Dendritic cell treated with granulocyte-macrophage colony-stimulating factor and Interleukin-4, amounts not matched to agents 40 ng/mL and 50 ng/mL, for 4 days (primary cell): ENCODE data around the gene PADI1.

Source experiments
- H3K27ac Mint-ChIP-seq: one replicate; pipeline ENCODE4 v1.8.0; 2022; ENCODE audit warnings: mild to moderate bottlenecking, mixed read lengths
- H3K27me3 Mint-ChIP-seq: one replicate; pipeline ENCODE4 v1.8.0; 2022; ENCODE audit warnings: mild to moderate bottlenecking, mixed read lengths
- H3K36me3 Mint-ChIP-seq: one replicate; pipeline ENCODE4 v1.8.0; 2022; ENCODE audit warnings: low read depth, mixed read lengths
- H3K4me1 Mint-ChIP-seq: one replicate; pipeline ENCODE4 v1.8.0; 2022; ENCODE audit warnings: low read depth, mixed read lengths
- H3K4me3 Mint-ChIP-seq: one replicate; pipeline ENCODE4 v1.8.0; 2022; ENCODE audit warnings: mild to moderate bottlenecking, moderate library complexity, mixed read lengths
- H3K9me3 Mint-ChIP-seq: one replicate; pipeline ENCODE4 v1.8.0; 2022; ENCODE audit warnings: mixed read lengths
- intact Hi-C: fragments of 100-400 bp; cut with micrococcal nuclease; formaldehyde crosslinking; loops from one replicate; pipeline ENCODE4 v1.15.0; 2022

PADI1 gene

DNA sequence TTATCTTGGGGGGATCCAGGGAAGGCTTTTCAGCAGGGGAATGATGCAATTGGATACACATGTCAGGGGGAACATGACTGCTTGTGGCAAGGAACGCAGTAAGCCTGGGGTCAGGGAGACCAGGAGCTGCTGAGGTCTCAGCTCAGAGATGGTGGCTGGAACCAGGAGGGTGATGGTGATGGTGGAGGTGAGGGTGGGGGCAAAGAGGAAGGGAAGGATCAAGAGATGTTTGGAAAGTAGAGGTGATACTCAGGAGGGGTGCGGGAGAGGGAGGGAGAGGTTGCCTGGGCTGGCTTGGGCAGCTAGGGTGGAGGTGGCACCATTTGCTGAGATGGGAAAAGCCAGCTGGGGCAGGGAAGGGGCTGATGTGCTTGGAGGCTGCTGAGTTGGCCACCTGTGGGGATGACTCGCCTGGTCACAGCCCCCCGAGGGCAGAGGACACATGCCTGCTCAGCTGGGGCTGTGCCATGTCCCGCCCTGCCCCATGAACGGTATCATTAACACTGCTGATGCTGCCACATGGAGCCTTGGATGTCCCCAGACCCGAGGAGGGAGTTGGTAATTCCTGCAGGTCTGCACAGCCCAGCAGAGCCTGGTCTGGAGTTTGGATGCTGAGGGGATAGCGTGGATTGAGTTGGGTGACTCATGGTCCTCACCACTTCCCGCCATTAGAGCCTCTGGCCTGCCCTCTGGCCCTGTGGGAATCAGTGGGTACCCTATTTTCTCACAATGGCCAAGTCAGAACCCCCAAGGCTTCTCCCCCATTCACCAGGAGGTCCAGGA is 6.3 kb upstream of the PADI1 start:
- Mint-ChIP-seq H3K27ac (no peak overlapping the region), H3K4me1 (peaks cover 11% of the 10 kb centered on the region), H3K27me3 (peaks cover 15% of the 10 kb centered on the region), H3K4me3 (no peak overlapping the region), H3K9me3 (no peaks in the 10 kb centered on the region), H3K36me3 (no peaks in the 10 kb centered on the region)
- intact Hi-C loops: no loop called here

DNA sequence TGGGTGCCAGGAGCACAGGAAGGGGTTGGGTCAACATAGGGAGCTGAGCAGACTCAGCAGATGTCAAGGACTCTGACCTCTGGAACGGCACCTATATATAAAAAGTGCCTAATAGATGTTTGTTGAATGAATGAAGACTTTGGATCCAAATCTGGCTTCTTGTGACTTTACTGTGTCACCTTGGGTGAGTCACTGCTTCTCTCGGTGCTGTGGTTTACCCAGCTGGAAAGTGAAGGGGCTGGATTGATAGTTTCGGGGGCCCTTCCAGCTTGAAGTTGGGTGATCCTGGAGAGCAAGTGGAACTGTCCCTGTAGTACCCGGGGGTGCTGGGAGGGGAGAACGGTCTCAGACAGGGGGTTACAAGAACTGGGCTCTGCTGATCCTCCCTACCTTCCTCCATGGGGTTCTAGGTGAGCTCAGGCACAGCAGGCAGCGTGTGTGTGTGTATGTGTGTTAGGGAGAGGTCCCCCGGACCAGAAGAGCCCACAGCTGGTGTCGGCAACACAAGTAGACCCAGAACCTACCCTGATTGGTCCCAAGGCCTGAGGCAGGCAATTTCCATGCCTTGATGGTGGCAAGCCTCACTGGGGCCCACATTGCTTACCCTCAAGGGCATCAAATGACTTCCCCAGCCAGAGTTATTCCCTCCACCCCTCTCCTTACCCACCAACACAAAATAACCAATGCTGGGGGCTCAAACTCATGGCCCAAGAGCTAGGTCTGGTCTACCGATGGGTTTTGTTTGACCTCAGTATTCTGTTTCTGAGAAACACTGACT is 5.5 kb upstream of the PADI1 start:
- Mint-ChIP-seq H3K36me3 (no peaks in the 10 kb centered on the region), H3K4me1 (peaks cover 11% of the 10 kb centered on the region), H3K9me3 (no peaks in the 10 kb centered on the region), H3K27ac (no peak overlapping the region), H3K4me3 (no peak overlapping the region), H3K27me3 (peaks cover 18% of the 10 kb centered on the region)
- intact Hi-C loops: no loop called here

DNA sequence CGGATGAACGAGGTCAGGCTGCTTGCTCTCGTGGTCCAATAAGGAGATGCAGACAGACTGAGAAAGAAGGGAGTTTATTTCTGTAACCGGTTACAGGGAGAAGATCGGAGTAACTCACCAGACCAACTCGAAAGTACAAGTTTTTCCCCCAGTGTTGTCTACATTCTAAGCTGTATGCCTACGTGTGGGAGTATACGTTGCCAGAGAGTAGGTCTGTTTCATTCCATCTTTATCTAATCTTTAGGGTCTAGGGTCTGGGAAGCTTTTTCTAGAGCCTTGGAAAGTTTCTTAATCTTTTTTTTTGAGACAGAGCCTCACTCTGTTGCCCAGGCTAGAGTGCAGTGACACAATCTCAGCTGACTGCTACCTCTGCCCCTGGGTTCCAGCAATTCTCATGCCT is 4.7 kb upstream of the PADI1 start:
- peaks cover 11% of the 10 kb centered on the region for H3K4me1 Mint-ChIP-seq
- no peak overlapping the region for H3K4me3 Mint-ChIP-seq
- no peaks in the 10 kb centered on the region for H3K36me3 Mint-ChIP-seq
- intact Hi-C loops: no loop called here
- no peaks in the 10 kb centered on the region for H3K9me3 Mint-ChIP-seq
- H3K27ac Mint-ChIP-seq: no peak overlapping the region
- H3K27me3 Mint-ChIP-seq: peaks cover 15% of the 10 kb centered on the region

DNA sequence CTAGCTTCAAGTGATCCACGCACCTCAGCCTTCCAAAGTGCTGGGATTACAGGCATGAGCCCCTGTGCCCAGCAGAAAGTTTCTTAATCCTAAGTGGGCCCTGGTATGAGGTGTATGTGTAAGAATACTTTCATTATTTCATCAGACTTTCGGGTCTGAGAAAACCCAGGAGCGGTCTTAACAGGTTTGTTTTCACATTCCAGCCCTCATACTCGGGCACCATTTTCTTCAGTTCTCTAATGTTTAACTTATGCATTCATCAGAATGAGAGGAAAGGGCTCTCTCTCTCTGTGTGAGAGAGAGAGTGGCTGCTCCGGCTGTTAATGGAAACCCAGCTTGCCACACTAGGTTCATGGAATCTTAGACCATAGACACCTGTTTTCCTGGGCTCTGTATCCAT is 4.2 kb upstream of the PADI1 start:
- H3K9me3 Mint-ChIP-seq: no peaks in the 10 kb centered on the region
- no peak overlapping the region for H3K27ac Mint-ChIP-seq
- no peaks in the 10 kb centered on the region for H3K36me3 Mint-ChIP-seq
- H3K27me3 Mint-ChIP-seq: peaks cover 18% of the 10 kb centered on the region
- intact Hi-C loops: no loop called here
- H3K4me1 Mint-ChIP-seq: peaks cover 11% of the 10 kb centered on the region
- no peak overlapping the region for H3K4me3 Mint-ChIP-seq

DNA sequence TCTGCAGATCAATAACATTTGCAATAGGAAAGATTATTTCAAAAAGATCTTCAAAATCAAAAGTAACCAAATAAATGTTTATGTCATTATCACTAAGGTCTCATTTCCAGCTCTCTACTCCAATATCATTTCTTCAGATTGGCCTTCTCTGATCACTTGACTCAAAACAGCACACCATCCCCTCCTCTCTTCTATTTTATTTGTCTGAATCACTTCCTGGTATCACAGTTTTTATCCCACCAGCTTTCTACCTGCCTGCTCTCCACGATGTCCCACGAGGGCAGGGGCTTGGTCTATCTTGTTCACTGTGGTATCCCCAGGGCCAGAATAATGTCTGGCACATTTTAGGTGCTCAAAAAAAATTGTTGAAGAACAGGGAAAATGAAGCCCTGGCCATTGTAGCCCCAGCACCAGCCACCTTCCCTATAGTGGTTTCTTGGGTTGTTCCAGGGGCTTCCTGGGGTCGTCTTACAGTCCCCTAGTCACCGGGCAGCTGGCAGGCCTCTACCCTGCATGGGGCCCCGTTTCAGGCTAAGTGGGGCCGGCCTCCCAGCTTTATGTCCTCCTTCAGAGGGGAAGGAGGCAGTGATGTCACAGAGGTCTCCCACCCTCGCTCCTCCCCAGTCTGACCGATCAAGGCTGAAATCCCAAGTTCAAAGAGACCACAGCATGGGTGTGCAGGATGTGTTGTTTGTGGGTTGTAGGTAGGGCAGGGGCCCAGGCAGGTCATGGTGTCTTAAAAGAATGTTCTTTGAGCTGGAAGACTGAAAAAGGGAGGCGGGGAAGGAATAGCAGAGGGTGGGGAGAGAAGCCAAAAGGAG is 3.5 kb upstream of the PADI1 start:
- Mint-ChIP-seq H3K4me3 (no peak overlapping the region), H3K4me1 (peaks cover 11% of the 10 kb centered on the region), H3K27ac (peak overlapping the region; percentile 43), H3K9me3 (no peaks in the 10 kb centered on the region), H3K27me3 (peaks cover 20% of the 10 kb centered on the region), H3K36me3 (no peaks in the 10 kb centered on the region)
- intact Hi-C loops: no loop called here

DNA sequence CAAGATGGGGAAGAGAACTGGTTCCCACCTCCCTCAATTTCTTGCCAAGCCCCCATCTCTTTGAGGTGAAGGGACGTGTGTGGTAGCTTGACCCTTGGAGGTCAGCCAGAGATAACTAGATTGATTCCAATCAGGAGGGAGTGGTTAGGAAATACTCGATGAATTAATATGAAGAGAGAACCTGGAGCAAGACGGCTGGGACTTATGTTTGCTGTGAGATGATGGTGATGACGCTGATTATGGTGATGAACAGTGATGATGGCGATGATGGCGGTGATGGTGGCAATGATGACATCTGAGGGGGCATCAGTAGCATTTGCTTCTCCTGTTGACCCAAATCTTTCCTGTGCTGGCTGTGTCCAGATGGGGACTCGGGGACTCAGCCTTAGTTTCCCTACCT is 724 bp downstream of the PADI1 start:
- H3K4me1 Mint-ChIP-seq: peaks cover 30% of the 10 kb centered on the region
- no peak overlapping the region for H3K27ac Mint-ChIP-seq
- no peak overlapping the region for H3K4me3 Mint-ChIP-seq
- intact Hi-C loops: no loop called here
- H3K36me3 Mint-ChIP-seq: no peaks in the 10 kb centered on the region
- H3K9me3 Mint-ChIP-seq: no peaks in the 10 kb centered on the region
- peaks cover 21% of the 10 kb centered on the region for H3K27me3 Mint-ChIP-seq

DNA sequence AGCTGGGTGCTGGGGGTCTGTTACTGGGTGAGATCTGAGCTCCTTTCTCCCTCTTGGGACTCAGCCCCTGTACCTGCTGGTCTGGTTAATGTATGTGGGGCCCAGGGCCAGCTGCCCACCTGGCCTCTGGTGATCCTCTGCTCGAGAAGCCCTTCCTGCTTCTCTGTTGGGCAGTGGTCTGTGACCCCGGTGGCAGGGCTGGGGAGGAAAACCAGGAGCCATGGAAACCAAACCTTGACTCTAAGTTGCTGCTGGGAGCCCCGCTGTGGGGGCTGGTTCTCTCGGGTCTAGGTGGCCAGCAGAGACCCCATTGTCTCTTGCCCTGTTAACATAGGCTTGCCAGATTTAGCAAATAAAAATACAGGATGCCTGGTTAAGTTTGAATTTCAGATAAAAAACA is 1.3 kb downstream of the PADI1 start:
- Mint-ChIP-seq H3K4me1 (peaks cover 30% of the 10 kb centered on the region), H3K9me3 (no peaks in the 10 kb centered on the region), H3K27me3 (peaks cover 21% of the 10 kb centered on the region), H3K36me3 (no peaks in the 10 kb centered on the region), H3K4me3 (no peak overlapping the region), H3K27ac (no peak overlapping the region)
- intact Hi-C loops: no loop called here

DNA sequence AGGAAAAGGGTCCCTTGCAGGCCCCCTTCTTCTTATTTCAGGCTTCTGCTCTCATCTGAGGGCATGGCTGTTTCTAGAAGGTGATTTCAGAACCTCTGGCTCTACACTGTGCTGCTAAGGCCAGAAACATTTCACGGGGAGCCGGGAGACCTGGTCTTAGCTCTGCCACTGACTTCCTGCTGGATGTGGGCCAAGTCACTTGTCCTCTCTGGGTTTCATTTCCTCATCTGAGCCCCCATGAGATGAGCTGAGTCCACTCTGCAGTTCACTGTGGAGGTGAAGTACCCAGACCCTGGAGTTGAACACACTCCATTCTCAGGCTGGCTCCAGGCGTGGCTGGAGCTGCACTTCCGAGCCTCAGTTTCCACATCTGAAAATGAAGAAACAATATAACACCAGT is 2.1 kb downstream of the PADI1 start:
- Mint-ChIP-seq H3K27ac (no peak overlapping the region), H3K9me3 (no peaks in the 10 kb centered on the region), H3K4me3 (no peak overlapping the region), H3K27me3 (peaks cover 18% of the 10 kb centered on the region), H3K36me3 (no peaks in the 10 kb centered on the region), H3K4me1 (peaks cover 25% of the 10 kb centered on the region)
- intact Hi-C loops: no loop called here

DNA sequence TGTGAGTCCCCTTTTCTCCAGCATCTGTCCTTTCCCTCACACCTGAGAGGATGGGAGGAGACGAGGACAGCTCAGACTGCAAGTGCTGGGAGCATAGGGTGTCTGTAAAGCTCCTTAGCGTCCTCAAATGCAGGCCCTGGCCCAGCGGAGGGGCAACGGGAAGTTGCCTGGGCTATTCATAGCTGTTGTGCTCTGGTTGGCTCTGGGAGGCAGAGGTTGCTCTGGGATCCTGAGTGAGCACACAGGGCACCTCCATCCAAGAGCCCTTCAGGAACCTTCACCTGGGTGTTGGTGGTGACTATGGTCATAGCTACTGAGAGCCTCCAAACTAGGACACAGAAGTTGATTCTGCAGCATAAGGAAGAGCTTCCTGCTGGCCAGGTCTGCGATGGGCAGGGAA is 2.6 kb downstream of the PADI1 start:
- Mint-ChIP-seq H3K4me1 (peaks cover 26% of the 10 kb centered on the region), H3K9me3 (no peaks in the 10 kb centered on the region), H3K27me3 (peaks cover 22% of the 10 kb centered on the region), H3K36me3 (no peaks in the 10 kb centered on the region), H3K4me3 (no peak overlapping the region), H3K27ac (no peak overlapping the region)
- intact Hi-C loops: no loop called here

DNA sequence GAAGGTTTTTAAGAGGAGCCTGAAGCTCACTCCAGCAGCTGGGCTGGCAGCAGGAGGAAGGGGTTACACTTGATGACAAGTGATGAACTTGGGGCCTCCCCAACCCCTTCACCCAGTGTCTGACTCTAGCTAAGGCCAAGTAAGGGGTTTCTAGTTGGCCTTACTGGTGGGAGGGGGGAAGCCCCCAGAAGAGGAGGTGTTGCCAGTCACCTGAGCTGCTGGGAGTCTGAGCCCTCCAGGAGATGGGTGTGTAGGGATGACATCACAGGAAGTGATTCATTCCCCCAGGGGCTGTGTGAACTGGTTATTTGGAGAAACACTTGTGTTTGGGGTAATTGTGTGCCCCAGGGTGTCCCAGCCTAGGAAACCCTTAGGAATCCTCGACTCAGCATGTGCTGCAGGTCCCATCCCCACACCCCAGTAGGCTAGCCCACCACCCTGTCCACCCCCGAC is 3.1 kb downstream of the PADI1 start:
- no peak overlapping the region for H3K4me3 Mint-ChIP-seq
- peaks cover 30% of the 10 kb centered on the region for H3K4me1 Mint-ChIP-seq
- intact Hi-C loops: no loop called here
- no peaks in the 10 kb centered on the region for H3K36me3 Mint-ChIP-seq
- peaks cover 24% of the 10 kb centered on the region for H3K27me3 Mint-ChIP-seq
- H3K27ac Mint-ChIP-seq: no peak overlapping the region
- no peaks in the 10 kb centered on the region for H3K9me3 Mint-ChIP-seq

DNA sequence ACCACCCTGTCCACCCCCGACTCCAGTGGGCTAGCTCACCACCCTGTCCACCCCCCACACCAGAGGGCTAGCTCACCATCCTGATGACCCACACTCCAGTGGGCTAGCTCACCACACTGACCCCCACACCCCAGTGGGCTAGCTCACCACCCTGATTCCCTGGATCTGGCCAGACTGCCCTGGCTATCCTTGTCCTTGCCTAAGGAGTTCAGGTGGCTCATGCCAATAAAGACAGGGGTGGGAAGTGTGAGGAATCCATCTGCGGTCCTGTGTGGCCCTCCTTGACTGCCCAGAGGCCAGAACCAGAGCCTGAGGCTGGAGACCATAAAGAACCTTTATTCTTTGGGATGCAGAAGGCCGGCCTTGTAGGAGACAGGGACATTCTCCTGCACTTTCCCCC is 3.6 kb downstream of the PADI1 start:
- H3K27ac Mint-ChIP-seq: peak overlapping the region; percentile 35
- peaks cover 26% of the 10 kb centered on the region for H3K27me3 Mint-ChIP-seq
- intact Hi-C loops: no loop called here
- no peaks in the 10 kb centered on the region for H3K9me3 Mint-ChIP-seq
- H3K4me1 Mint-ChIP-seq: peaks cover 33% of the 10 kb centered on the region
- H3K36me3 Mint-ChIP-seq: no peaks in the 10 kb centered on the region
- H3K4me3 Mint-ChIP-seq: no peak overlapping the region

DNA sequence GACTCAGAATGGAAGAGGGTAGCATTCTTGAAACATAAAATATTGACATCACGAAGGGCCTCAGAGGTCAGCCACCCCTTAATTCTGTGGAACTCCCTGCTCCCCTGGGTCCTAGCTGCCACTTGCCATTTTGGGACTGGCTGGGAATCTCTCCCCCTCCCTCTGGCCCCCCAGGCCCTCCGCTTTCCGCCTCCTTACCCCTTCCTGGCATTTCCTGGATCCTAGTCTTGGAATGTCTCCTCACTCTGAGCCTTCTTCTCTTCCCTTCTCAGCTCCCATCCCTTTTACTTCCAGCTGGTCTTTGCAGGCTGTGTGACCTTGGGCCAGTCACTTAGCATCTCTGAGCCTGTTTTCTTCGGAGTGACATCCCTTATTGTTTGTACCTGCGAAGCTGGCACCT is 4.5 kb downstream of the PADI1 start:
- peaks cover 26% of the 10 kb centered on the region for H3K27me3 Mint-ChIP-seq
- no peaks in the 10 kb centered on the region for H3K36me3 Mint-ChIP-seq
- intact Hi-C loops: no loop called here
- H3K27ac Mint-ChIP-seq: no peak overlapping the region
- peaks cover 33% of the 10 kb centered on the region for H3K4me1 Mint-ChIP-seq
- H3K9me3 Mint-ChIP-seq: no peaks in the 10 kb centered on the region
- no peak overlapping the region for H3K4me3 Mint-ChIP-seq

DNA sequence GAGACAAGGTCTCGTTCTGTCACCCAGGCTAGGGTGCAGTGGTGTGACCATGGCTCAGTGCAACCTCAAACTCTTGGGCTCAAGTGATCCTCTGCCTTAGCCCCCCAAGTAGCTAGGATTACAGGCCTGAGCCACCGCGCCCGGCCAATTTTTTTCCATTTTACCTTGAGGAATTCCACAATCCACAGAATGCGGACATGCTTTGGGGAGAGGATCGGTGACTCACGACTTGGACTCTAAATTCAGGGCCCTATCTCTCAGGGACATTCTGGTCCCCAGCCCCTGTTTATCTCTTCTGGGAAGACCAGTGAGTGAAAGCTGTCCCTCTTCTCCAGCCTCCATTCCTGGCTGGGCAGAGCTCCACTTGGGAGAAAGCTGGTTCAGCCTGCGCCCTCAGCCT is 5.2 kb downstream of the PADI1 start:
- Mint-ChIP-seq H3K4me3 (no peak overlapping the region), H3K4me1 (peaks cover 33% of the 10 kb centered on the region), H3K36me3 (no peaks in the 10 kb centered on the region), H3K27me3 (peaks cover 28% of the 10 kb centered on the region), H3K9me3 (no peaks in the 10 kb centered on the region), H3K27ac (no peak overlapping the region)
- intact Hi-C loops: no loop called here

DNA sequence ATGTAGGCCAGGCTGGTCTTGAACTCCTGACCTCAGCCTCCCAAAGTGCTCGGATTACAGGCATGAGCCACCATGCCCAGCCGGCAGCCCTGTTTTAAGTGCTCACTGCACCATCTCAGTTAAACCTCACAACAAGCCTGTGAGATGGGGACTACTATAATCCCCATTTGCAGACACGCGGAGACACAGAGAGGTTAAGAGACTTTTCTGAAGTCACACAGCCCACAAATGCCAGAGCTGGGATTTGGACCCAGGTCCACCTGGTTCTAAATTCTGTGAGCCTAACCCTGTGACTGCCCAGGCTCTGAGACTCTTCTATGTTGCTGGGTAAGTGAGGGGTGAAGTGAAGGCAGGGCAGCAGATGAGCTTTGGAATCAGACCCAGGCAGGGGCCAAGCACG is 6.4 kb downstream of the PADI1 start:
- Mint-ChIP-seq H3K4me3 (no peak overlapping the region), H3K27me3 (peaks cover 34% of the 10 kb centered on the region), H3K9me3 (no peaks in the 10 kb centered on the region), H3K4me1 (peaks cover 33% of the 10 kb centered on the region), H3K36me3 (no peaks in the 10 kb centered on the region), H3K27ac (no peak overlapping the region)
- intact Hi-C loops: no loop called here
